Nucleus accumbens (tissue), 56 donors: ENCODE data around the gene ARX.
A peak's percentile ranks its signal among the peaks of the same experiment; 100 is the strongest.

Source experiments
- DNase-seq, 56 donors: peaks; one replicate each; lab custom pipeline; 2025; lab: John Stamatoyannopoulos, UW

The ARX gene

GRCh38 chrX:25003066-25003849 is 12.5 kb downstream of the ARX start:
- DNase-seq: peak in 1 of 56 donors; percentile 5

- no peak for DNase-seq
Observed at GRCh38 chrX:25002661-25003020, 13.1 kb downstream of the ARX start.

- no peak for DNase-seq
Observed at GRCh38 chrX:25001808-25002660, 13.7 kb downstream of the ARX start.

GRCh38 chrX:24999511-24999910 is 16.3 kb downstream of the ARX start:
- DNase-seq: no peak

- no peak for DNase-seq
Observed at GRCh38 chrX:24996096-24996709, 19.6 kb downstream of the ARX start.

- DNase-seq: no peak
Observed at GRCh38 chrX:24993879-24994278, 21.9 kb downstream of the ARX start.

- peak in 6 of 56 donors; percentile 3 to 31 (median 6) for DNase-seq
Observed at GRCh38 chrX:24990535-24990934, 25.2 kb downstream of the ARX start.

GRCh38 chrX:24988314-24988713 is 27.5 kb downstream of the ARX start:
- no peak for DNase-seq

- no peak for DNase-seq
Observed at GRCh38 chrX:24987731-24988130, 28.0 kb downstream of the ARX start.

GRCh38 chrX:24985120-24985519 is 30.6 kb downstream of the ARX start:
- DNase-seq: no peak

GRCh38 chrX:24983931-24984330 is 31.8 kb downstream of the ARX start:
- DNase-seq: no peak

GRCh38 chrX:24982306-24982965 is 33.3 kb downstream of the ARX start:
- DNase-seq: no peak

GRCh38 chrX:24981030-24981429 is 34.7 kb downstream of the ARX start:
- no peak for DNase-seq

- no peak for DNase-seq
Observed at GRCh38 chrX:24979081-24979480, 36.7 kb downstream of the ARX start.

- DNase-seq: no peak
Observed at GRCh38 chrX:24969812-24970211, 46.0 kb downstream of the ARX start.

- no peak for DNase-seq
Observed at GRCh38 chrX:24965372-24965771, 50.4 kb downstream of the ARX start.

- DNase-seq: no peak
Observed at GRCh38 chrX:24963823-24964222, 51.9 kb downstream of the ARX start.

- no peak for DNase-seq
Observed at GRCh38 chrX:24961809-24962208, 54.0 kb downstream of the ARX start.

GRCh38 chrX:24956828-24957227 is 58.9 kb downstream of the ARX start:
- DNase-seq: no peak

- no peak for DNase-seq
Observed at GRCh38 chrX:24955372-24955930, 60.3 kb downstream of the ARX start.

GRCh38 chrX:24954732-24955131 is 61.0 kb downstream of the ARX start:
- no peak for DNase-seq
